A549 (cell line): ENCODE data around the gene TSGA10IP. TPM values are rescaled to one million over a fixed set of nuclear protein-coding genes. Genes with fewer than 3 reads are reported as not detected.

Source experiments
- ATAC-seq, 2 experiments: fragments of 200-7000 bp in 1 of 2; fragments of >200 bp in 1 of 2; cut with Nextera tagmentation in 1 of 2; cut with Tn5 transposase in 1 of 2; 3 replicates each; pipeline versions ENCODE4 v1.8.0 to v1.9.1; 2018 to 2020; ENCODE audit warnings: mild to moderate bottlenecking in 1 of 2, moderate library complexity in 1 of 2
- CTCF ChIA-PET: fragments of 300-600 bp; sonication (Branson Sonifier 250); formaldehyde crosslinking; extraction: SDS; loops from one replicate; lab custom pipeline; 2021; ENCODE audit warnings: antibody characterized with exemption, inconsistent platforms; lab: Yijun Ruan, JAX
- POLR2A ChIA-PET: fragments of 350-600 bp; formaldehyde crosslinking; extraction: SDS; loops from one replicate; lab custom pipeline; 2021; ENCODE audit warnings: antibody characterized with exemption, inconsistent platforms; lab: Yijun Ruan, JAX
- DNase-seq, 2 experiments: peaks; one replicate each; pipeline versions ENCODE4 v3.0.0 to v3.0.0-alpha.2; 2011 to 2016; ENCODE audit warnings: low read depth in 1 of 2, low spot score in 1 of 2
- FAIRE-seq: peaks from 2 replicates; lab custom pipeline; 2011; peaks lifted over from hg19 to GRCh38; lab: Jason Lieb, UNC
- H3K27ac ChIP-seq, 2 experiments: fragments of >200 bp; sonication (Bioruptor Twin); formaldehyde crosslinking; 3 replicates each; pipeline ENCODE4 v1.5.1; 2016 to 2017
- H3K4me1 ChIP-seq: fragments of >200 bp; sonication (Bioruptor Twin); formaldehyde crosslinking; 3 replicates; pipeline ENCODE4 v1.6.1; 2016
- H3K4me2 ChIP-seq: fragments of >200 bp; sonication (Bioruptor Twin); formaldehyde crosslinking; 3 replicates; pipeline ENCODE4 v1.6.1; 2016
- H3K4me3 ChIP-seq: fragments of >200 bp; sonication (Bioruptor Twin); formaldehyde crosslinking; 3 replicates; pipeline ENCODE4 v1.5.1; 2016
- H3K9me3 ChIP-seq: fragments of >200 bp; sonication (Bioruptor Twin); formaldehyde crosslinking; 3 replicates; pipeline ENCODE4 v1.6.1; 2016
- BHLHE40 ChIP-seq: IDR thresholded peaks from 2 replicates; pipeline ENCODE4 v1.6.1; 2012; ENCODE audit warnings: low read depth, low read length, inconsistent platforms
- CEBPB ChIP-seq, 2 experiments: fragments of >200 bp in 1 of 2; sonication (Bioruptor Twin) in 1 of 2; formaldehyde crosslinking in 1 of 2; IDR thresholded peaks; 2 replicates each; pipeline ENCODE4 v1.6.1; 2012 to 2016
- E2F6 ChIP-seq: IDR thresholded peaks from 2 replicates; pipeline ENCODE4 v1.6.1; 2012; ENCODE audit warnings: low read depth, borderline replicate concordance
- EP300 ChIP-seq, 2 experiments: fragments of >200 bp; sonication (Bioruptor Twin); formaldehyde crosslinking; IDR thresholded peaks; 2 replicates in 1 of 2; 3 replicates in 1 of 2; pipeline ENCODE4 v1.6.1; 2016 to 2017
- FOSB ChIP-seq: fragments of 250-450 bp; sonication (Bioruptor Pico); IDR thresholded peaks from 2 replicates; pipeline ENCODE4 v1.5.0; 2020; ENCODE audit warnings: mild to moderate bottlenecking, moderate library complexity
- FOSL2 ChIP-seq, 2 experiments: fragments of 450-650 bp in 1 of 2; fragments of >200 bp in 1 of 2; sonication (Bioruptor Twin) in 1 of 2; formaldehyde crosslinking; IDR thresholded peaks; 2 replicates each; pipeline versions ENCODE4 v1.5.0 to v1.6.1; 2016 to 2020; ENCODE audit warnings: mild to moderate bottlenecking in 1 of 2, moderate library complexity in 1 of 2
- FOXS1 ChIP-seq: fragments of 250-450 bp; sonication (Bioruptor Pico); IDR thresholded peaks from 2 replicates; pipeline ENCODE4 v1.5.0; 2020; ENCODE audit warnings: mild to moderate bottlenecking, moderate library complexity
- GATA3 ChIP-seq: IDR thresholded peaks from 2 replicates; pipeline ENCODE4 v1.6.1; 2012; ENCODE audit warnings: borderline replicate concordance
- HEYL ChIP-seq: fragments of 250-450 bp; sonication (Bioruptor Pico); IDR thresholded peaks from 2 replicates; pipeline ENCODE4 v1.8.0; 2021; ENCODE audit warnings: mild to moderate bottlenecking, moderate library complexity
- HOXA7 ChIP-seq: fragments of 250-450 bp; sonication (Bioruptor Pico); IDR thresholded peaks from 2 replicates; pipeline ENCODE4 v1.5.0; 2020; ENCODE audit warnings: mild to moderate bottlenecking, moderate library complexity
- HOXB13 ChIP-seq: fragments of 250-450 bp; sonication (Bioruptor Pico); IDR thresholded peaks from 2 replicates; pipeline ENCODE4 v1.5.0; 2020; ENCODE audit warnings: low read depth, mild to moderate bottlenecking, moderate library complexity
- HOXB5 ChIP-seq: fragments of 250-450 bp; sonication (Bioruptor Pico); IDR thresholded peaks from 2 replicates; pipeline ENCODE4 v1.5.0; 2020; ENCODE audit warnings: mild to moderate bottlenecking, moderate library complexity
- JUN ChIP-seq, 2 experiments: fragments of >200 bp; sonication (Bioruptor Twin); formaldehyde crosslinking; IDR thresholded peaks; 2 replicates in 1 of 2; 3 replicates in 1 of 2; pipeline ENCODE4 v1.6.1; 2016 to 2017
- JUNB ChIP-seq: fragments of >200 bp; sonication (Bioruptor Twin); formaldehyde crosslinking; IDR thresholded peaks from 2 replicates; pipeline ENCODE4 v1.6.1; 2016
- KDM1A ChIP-seq: fragments of 200-600 bp; sonication (generic); IDR thresholded peaks from 2 replicates; pipeline ENCODE4 v1.6.1; 2016; ENCODE audit warnings: low read depth, mild to moderate bottlenecking
- MAFK ChIP-seq: fragments of 450-650 bp; IDR thresholded peaks from 2 replicates; pipeline ENCODE4 v1.6.1; 2014; ENCODE audit not compliant: partially characterized antibody
- MAX ChIP-seq: IDR thresholded peaks from 2 replicates; pipeline ENCODE4 v1.6.1; 2012
- MAZ ChIP-seq: fragments of 150-350 bp; IDR thresholded peaks from 2 replicates; pipeline ENCODE4 v1.6.1; 2014; ENCODE audit warnings: antibody characterized with exemption, low read depth, low read length, borderline replicate concordance
- MYC ChIP-seq: IDR thresholded peaks from 2 replicates; pipeline ENCODE4 v1.6.1; 2012; ENCODE audit warnings: mild to moderate bottlenecking, inconsistent platforms, low read length, improper control_type of control experiment, borderline replicate concordance
- NPAS2 ChIP-seq: fragments of 250-450 bp; sonication (Bioruptor Pico); IDR thresholded peaks from 2 replicates; pipeline ENCODE4 v1.8.0; 2022; ENCODE audit warnings: mild to moderate bottlenecking, moderate library complexity, borderline replicate concordance
- POLR2A ChIP-seq: IDR thresholded peaks from 2 replicates; pipeline ENCODE4 v1.6.1; 2012; ENCODE audit warnings: mild to moderate bottlenecking, low read length
- RARB ChIP-seq: fragments of 250-450 bp; sonication (Bioruptor Pico); IDR thresholded peaks from 2 replicates; pipeline ENCODE4 v1.8.0; 2021; ENCODE audit warnings: mild to moderate bottlenecking, moderate library complexity
- RCOR1 ChIP-seq: fragments of 150-350 bp; IDR thresholded peaks from 2 replicates; pipeline ENCODE4 v1.6.1; 2014; ENCODE audit warnings: antibody characterized with exemption, low read length, low read depth
- REST ChIP-seq: fragments of 200-600 bp; sonication (generic); IDR thresholded peaks from 2 replicates; pipeline ENCODE4 v1.6.1; 2016; ENCODE audit warnings: antibody characterized with exemption, mild to moderate bottlenecking, moderate library complexity
- SREBF2 ChIP-seq: fragments of 450-650 bp; IDR thresholded peaks from 2 replicates; pipeline ENCODE4 v1.6.1; 2014; ENCODE audit warnings: mild to moderate bottlenecking, moderate library complexity
- TP53 ChIP-seq: fragments of 250-450 bp; sonication (Bioruptor Pico); IDR thresholded peaks from 2 replicates; pipeline ENCODE4 v1.5.0; 2021; ENCODE audit warnings: mild to moderate bottlenecking, moderate library complexity
- ZC3H11A ChIP-seq: fragments of 450-650 bp; IDR thresholded peaks from 2 replicates; pipeline ENCODE4 v1.6.1; 2014; ENCODE audit warnings: antibody characterized with exemption, mild to moderate bottlenecking
- ZNF302 ChIP-seq: fragments of 250-450 bp; sonication (Bioruptor Pico); IDR thresholded peaks from 2 replicates; pipeline ENCODE4 v1.9.0; 2021; ENCODE audit warnings: inconsistent platforms, mild to moderate bottlenecking, moderate library complexity
- WGBS: methylation state at CpG from one replicate; pipeline ENCODE4 v1.1.6; 2017; ENCODE audit errors: missing lambda C conversion rate; 5-methylcytosine and 5-hydroxymethylcytosine counted together
- polyA plus RNA-seq, 4 experiments: library from polyadenylated mRNA; depleted of rRNA in 3 of 4; stranded (reverse); fragments of >200 nt; fragmentation: RNase III in 1 of 4; extraction: RNeasy Plus Mini Kit Qiagen cat#74134 plus additional on column Dnase treatment in 1 of 4; gene quantifications; 2 replicates in 3 of 4; 3 replicates in 1 of 4; pipeline ENCODE4 v1.2.3, GENCODE V29; 2011 to 2017
- TF ChIP-seq, protein P1 (sequence below): fragments of 250-450 bp; sonication (Bioruptor Pico); IDR thresholded peaks from 2 replicates; pipeline ENCODE4 v1.5.0; 2020; ENCODE audit warnings: low read depth, mild to moderate bottlenecking, moderate library complexity

TSGA10IP gene
- polyA plus RNA-seq, 2 of the 4 experiments (the other 2 are of a cell fraction) = not detected

DNA sequence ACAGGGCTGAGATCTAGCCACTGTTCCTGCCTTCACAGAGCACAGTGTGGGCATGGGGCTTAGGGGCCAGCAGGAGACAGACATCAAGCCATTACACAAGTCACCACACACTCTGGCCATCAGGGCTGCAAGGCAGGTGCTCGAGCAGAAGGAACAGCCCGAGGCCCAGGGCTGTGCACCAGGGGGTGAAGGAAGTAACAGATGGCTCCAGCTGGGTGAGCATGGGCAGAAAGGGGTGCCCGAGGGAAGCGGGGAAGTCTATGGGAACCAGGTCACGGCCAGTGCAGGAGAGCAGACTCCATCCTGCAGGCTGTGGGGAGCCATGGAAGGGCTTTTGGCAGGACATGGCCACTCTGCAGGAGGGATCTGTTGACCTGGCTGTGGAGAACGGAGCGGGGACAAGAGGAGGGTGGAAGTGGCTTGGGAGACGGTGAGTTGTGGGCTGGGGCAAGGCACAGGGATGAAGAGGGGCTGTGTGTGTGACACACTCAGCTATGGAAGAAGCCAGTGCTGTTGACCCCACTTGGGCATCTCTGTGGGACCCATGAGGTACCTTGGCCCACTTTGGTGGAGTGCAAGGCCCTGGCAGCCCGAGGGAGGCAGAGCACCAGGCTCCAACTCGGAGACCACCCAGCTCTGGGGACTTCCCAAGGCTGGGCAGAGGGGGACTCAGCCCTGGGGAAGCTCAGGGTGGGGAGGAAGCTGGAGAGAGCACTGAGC, 30.0 kb upstream of the TSGA10IP start:
- WGBS = 30% methylated on average over 9 of the region's 10 CpGs
- H3K4me2 ChIP-seq = peak overlapping the region; percentile 98
- TF ChIP-seq MAX (no peak), RARB (CRISPR knock-in tag) (no peak), HOXA7 (CRISPR knock-in tag) (no peak), FOSB (CRISPR knock-in tag) (0 out of 2 replicates have a peak, but pooled peaks have one; percentile 15), MAFK (no peak), HOXB5 (CRISPR knock-in tag) (0 out of 2 replicates have a peak, but pooled peaks have one; percentile 14), HOXB13 (CRISPR knock-in tag) (peak; percentile 74; the same call in 1 of the 2 replicates), CEBPB (IDR thresholded peaks at IDR 0.05) (no peak), MAZ (0 out of 2 replicates have a peak, but pooled peaks have one; percentile 11), ZNF302 (0 out of 2 replicates have a peak, but pooled peaks have one; percentile 65), FOXS1 (CRISPR knock-in tag) (0 out of 2 replicates have a peak, but pooled peaks have one; percentile 16)
- TF ChIP-seq, protein P1, sequence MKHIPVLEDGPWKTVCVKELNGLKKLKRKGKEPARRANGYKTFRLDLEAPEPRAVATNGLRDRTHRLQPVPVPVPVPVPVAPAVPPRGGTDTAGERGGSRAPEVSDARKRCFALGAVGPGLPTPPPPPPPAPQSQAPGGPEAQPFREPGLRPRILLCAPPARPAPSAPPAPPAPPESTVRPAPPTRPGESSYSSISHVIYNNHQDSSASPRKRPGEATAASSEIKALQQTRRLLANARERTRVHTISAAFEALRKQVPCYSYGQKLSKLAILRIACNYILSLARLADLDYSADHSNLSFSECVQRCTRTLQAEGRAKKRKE (CRISPR knock-in tag) = 0 out of 2 replicates have a peak, but pooled peaks have one; percentile 15
- TF ChIP-seq, all 56 proteins: peak for 7
- H3K27ac ChIP-seq = peak overlapping the region; percentile 93 to 100
- H3K9me3 ChIP-seq = no peaks in the 10 kb centered on the region
- H3K4me1 ChIP-seq = peaks cover 70% of the 10 kb centered on the region
- DNase-seq (no peak), ATAC-seq (peak; percentile 6; a peak in 5 of 6 replicates), FAIRE-seq (no peak)
- ChIA-PET POLR2A (interaction anchor here (0.9 to 1.9 kb wide), 6 partner anchors 14 to 57 kb away, joined by 3 to 43 read pairs (median 8); partner anchors contain the start of genes CCDC85B, FIBP, FOSL1 and MUS81), CTCF (interaction anchor here (1.0 to 31.6 kb wide), 4 partner anchors 9 to 74 kb away, joined by 4 to 618 read pairs (median 7); partner anchors contain the start of genes CCDC85B, FIBP and FOSL1)
- no peak overlapping the region for H3K4me3 ChIP-seq

- peaks cover 74% of the 10 kb centered on the region for H3K4me1 ChIP-seq
- POLR2A ChIA-PET = interaction anchor here (0.9 to 1.9 kb wide), 6 partner anchors 15 to 58 kb away, joined by 3 to 43 read pairs (median 8); partner anchors contain the start of genes CCDC85B, FIBP, FOSL1 and MUS81
- CTCF ChIA-PET = interaction anchor here (1.7 to 31.6 kb wide), 3 partner anchors 9 to 73 kb away, joined by 4 to 618 read pairs (median 10); partner anchors contain the start of genes CCDC85B, FIBP and FOSL1
- no peak for FAIRE-seq
- under 1% methylated on average over 13 of the region's 13 CpGs for WGBS
- peak overlapping the region; percentile 98 for H3K4me2 ChIP-seq
- peak; percentile 71 to 80 for ATAC-seq
- H3K27ac ChIP-seq = peak overlapping the region; percentile 93 to 100
- H3K9me3 ChIP-seq = no peaks in the 10 kb centered on the region
- H3K4me3 ChIP-seq = peak overlapping the region; percentile 9; the same call in 1 of the 3 replicates
- DNase-seq = peak; percentile 94 to 98
- TF ChIP-seq FOSL2 (IDR thresholded peaks at IDR 0.05) = peak; percentile 97
- peak; percentile 100 for TF ChIP-seq FOSL2 (CRISPR knock-in tag; IDR thresholded peaks at IDR 0.05)
- no peak for TF ChIP-seq SREBF2
- TF ChIP-seq KDM1A = no peak
- no peak for TF ChIP-seq RCOR1
- no peak for TF ChIP-seq NPAS2
- peak; percentile 99 for TF ChIP-seq BHLHE40
- peak; percentile 47 to 86; a peak in 2 of 5 replicates for TF ChIP-seq EP300 (IDR thresholded peaks at IDR 0.05)
- TF ChIP-seq REST = no peak
- peak; percentile 61 for TF ChIP-seq TP53 (CRISPR knock-in tag)
- TF ChIP-seq JUN (IDR thresholded peaks at IDR 0.05) = peak in 1 of 2 experiments; percentile 91; a peak in 3 of 5 replicates
- TF ChIP-seq ZNF302 = peak; percentile 75
- no peak for TF ChIP-seq ZC3H11A
- TF ChIP-seq RARB (CRISPR knock-in tag) = peak; percentile 42; the same call in 1 of the 2 replicates
- peak; percentile 90 for TF ChIP-seq GATA3
- TF ChIP-seq HEYL (CRISPR knock-in tag) = no peak
- TF ChIP-seq FOXS1 (CRISPR knock-in tag) = peak; percentile 30; the same call in 1 of the 2 replicates
- peak; percentile 84 for TF ChIP-seq MYC
- TF ChIP-seq, protein P1 (CRISPR knock-in tag) = peak; percentile 78
- TF ChIP-seq MAFK = peak; percentile 96
- TF ChIP-seq JUNB = peak; percentile 92
- TF ChIP-seq E2F6 = peak; percentile 29; the same call in 1 of the 2 replicates
- no peak for TF ChIP-seq POLR2A
These were observed 29.4 kb upstream of the TSGA10IP start for GRCh38 chr11:65915821-65916251.
